Suprapubic skin (tissue), 4 donors: Measurements from ENCODE around the gene IPMK. TPM values are rescaled to one million over a fixed set of nuclear protein-coding genes. Genes with fewer than 3 reads are reported as not detected.

ENCODE experiments used
- DNase-seq, 2 donors: peaks; one replicate each; pipeline ENCODE4 v3.0.0-alpha.2; 2019; ENCODE audit warnings: low spot score in 2 of 2
- H3K27ac ChIP-seq: fragments of 200-600 bp; sonication (generic); one replicate; pipeline ENCODE4 v1.5.1; 2019
- H3K27me3 ChIP-seq: fragments of 200-600 bp; sonication (generic); one replicate; pipeline ENCODE4 v1.5.1; 2019
- H3K36me3 ChIP-seq: fragments of 200-600 bp; sonication (generic); one replicate; pipeline ENCODE4 v1.5.1; 2019
- H3K4me1 ChIP-seq: fragments of 200-600 bp; sonication (generic); one replicate; pipeline ENCODE4 v1.5.1; 2019
- H3K4me3 ChIP-seq: fragments of 200-600 bp; sonication (generic); one replicate; pipeline ENCODE4 v1.5.1; 2019; ENCODE audit warnings: mild to moderate bottlenecking
- H3K9me3 ChIP-seq: fragments of 200-600 bp; sonication (generic); one replicate; pipeline ENCODE4 v1.5.1; 2019
- EP300 ChIP-seq: sonication (generic); formaldehyde crosslinking; IDR thresholded peaks from one replicate; pipeline ENCODE4 v1.6.1; 2017; ENCODE audit warnings: antibody characterized with exemption
- POLR2A ChIP-seq, 2 donors: fragments of 450-650 bp; IDR thresholded peaks; one replicate each; pipeline ENCODE4 v1.6.1; 2017; ENCODE audit warnings: antibody characterized with exemption in 2 of 2, mild to moderate bottlenecking in 2 of 2, moderate library complexity in 2 of 2
- POLR2AphosphoS5 ChIP-seq, 3 donors: sonication (generic); formaldehyde crosslinking; IDR thresholded peaks; one replicate each; pipeline ENCODE4 v1.6.1; 2017; ENCODE audit warnings: antibody characterized with exemption in 3 of 3
- WGBS: methylation state at CpG from one replicate; pipeline ENCODE4 v1.1.5; 2018; 5-methylcytosine and 5-hydroxymethylcytosine counted together
- total RNA-seq, 4 donors: library from RNA; depleted of rRNA; stranded (reverse); fragments of >200 nt; gene quantifications; one replicate each; pipeline ENCODE4 v1.1.0, GENCODE V29; 2016
- TF ChIP-seq, protein P1 (sequence below), 2 donors: fragments of 200-600 bp in 1 of 2; fragments of 450-650 bp in 1 of 2; sonication (generic) in 1 of 2; IDR thresholded peaks; one replicate each; pipeline ENCODE4 v1.5.1; 2016 to 2019; ENCODE audit warnings: antibody characterized with exemption in 2 of 2, mild to moderate bottlenecking in 1 of 2, moderate library complexity in 1 of 2

IPMK gene
- total RNA-seq, 4 donors from 2014 or later, result 11.2 to 16.6 (median 14.3) TPM

DNA sequence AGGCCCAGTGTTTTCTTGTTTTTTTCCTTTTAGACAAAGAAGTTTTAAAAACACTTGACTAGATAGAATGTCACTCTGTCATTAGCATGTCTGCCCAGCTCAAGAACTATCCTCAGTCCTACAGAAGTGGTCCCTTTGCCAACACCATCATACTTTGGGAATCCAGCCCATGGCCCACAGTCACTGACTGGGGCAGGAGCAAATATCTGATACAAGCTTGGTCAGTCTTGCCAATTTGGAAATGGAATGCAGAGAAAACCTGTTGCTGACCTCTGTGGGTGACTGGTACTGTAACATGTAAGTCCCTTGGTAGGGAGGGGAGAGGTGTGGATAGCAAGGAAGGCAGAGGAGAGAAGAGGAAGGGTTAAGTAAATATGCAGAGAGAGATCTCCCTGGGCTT, 47.8 kb downstream of the IPMK start:
- H3K27me3 ChIP-seq, result no peaks in the 10 kb centered on the region

DNA sequence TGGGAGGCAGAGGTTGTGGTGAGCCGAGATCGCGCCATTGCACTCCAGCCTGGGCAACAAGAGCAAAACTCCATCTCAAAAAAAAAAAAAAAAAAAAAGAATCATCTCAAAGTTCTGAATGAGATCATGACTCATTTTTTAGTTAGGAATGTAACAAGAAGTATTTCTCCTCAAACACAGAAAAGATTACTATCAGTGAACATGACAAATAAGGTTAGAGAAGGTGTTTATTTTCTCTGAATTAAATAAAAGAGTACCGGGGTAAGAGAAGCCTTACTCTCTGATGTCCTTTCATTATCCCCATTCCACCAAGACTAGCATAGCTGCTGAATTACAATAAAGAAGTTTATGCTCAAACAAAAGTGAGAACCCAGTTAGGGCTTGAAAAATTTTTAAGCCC, 50.1 kb downstream of the IPMK start:
- DNase-seq, result no peak
- Histone ChIP-seq H3K4me3 (no peak overlapping the region), H3K27me3 (no peaks in the 10 kb centered on the region), H3K36me3 (peaks cover 11% of the 10 kb centered on the region), H3K4me1 (no peaks in the 10 kb centered on the region), H3K27ac (no peak overlapping the region), H3K9me3 (no peaks in the 10 kb centered on the region)
- 65% methylated on average over 4 of the region's 4 CpGs for WGBS
- TF ChIP-seq EP300 (no peak), POLR2A (IDR thresholded peaks at IDR 0.05) (no peak), POLR2AphosphoS5 (IDR thresholded peaks at IDR 0.05) (no peak)
- TF ChIP-seq, protein P1, sequence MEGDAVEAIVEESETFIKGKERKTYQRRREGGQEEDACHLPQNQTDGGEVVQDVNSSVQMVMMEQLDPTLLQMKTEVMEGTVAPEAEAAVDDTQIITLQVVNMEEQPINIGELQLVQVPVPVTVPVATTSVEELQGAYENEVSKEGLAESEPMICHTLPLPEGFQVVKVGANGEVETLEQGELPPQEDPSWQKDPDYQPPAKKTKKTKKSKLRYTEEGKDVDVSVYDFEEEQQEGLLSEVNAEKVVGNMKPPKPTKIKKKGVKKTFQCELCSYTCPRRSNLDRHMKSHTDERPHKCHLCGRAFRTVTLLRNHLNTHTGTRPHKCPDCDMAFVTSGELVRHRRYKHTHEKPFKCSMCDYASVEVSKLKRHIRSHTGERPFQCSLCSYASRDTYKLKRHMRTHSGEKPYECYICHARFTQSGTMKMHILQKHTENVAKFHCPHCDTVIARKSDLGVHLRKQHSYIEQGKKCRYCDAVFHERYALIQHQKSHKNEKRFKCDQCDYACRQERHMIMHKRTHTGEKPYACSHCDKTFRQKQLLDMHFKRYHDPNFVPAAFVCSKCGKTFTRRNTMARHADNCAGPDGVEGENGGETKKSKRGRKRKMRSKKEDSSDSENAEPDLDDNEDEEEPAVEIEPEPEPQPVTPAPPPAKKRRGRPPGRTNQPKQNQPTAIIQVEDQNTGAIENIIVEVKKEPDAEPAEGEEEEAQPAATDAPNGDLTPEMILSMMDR (IDR thresholded peaks at IDR 0.05), result no peak

More for the DNA sequence above, 47.8 kb downstream of the IPMK start:
- no peak overlapping the region for H3K4me3 ChIP-seq
- H3K27ac ChIP-seq, result no peak overlapping the region
- peaks cover 7% of the 10 kb centered on the region for H3K36me3 ChIP-seq
- H3K9me3 ChIP-seq, result no peaks in the 10 kb centered on the region
- no peaks in the 10 kb centered on the region for H3K4me1 ChIP-seq
- TF ChIP-seq, protein P1 (IDR thresholded peaks at IDR 0.05), result no peak
- TF ChIP-seq EP300 (no peak), POLR2AphosphoS5 (IDR thresholded peaks at IDR 0.05) (no peak), POLR2A (IDR thresholded peaks at IDR 0.05) (no peak)
- no peak for DNase-seq

DNA sequence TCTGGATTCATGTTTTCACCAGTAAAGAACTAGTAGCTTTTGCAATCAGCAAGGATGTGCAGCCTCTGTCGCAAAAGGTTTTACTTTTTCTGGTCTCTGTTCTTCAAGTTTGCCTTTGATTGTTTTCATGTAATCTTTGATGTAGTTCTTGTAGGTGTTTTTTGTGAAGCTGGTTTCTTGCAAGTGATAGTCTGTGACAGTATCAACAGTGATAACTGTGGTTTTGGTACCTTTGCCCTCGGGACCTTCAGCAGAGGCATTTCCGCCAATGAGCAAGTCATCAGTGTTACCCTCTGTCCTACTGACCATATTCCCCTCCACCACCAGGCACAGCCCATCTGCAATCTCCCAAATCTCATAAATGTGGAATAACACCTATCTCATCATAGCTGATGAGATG, 55.1 kb downstream of the IPMK start:
- Histone ChIP-seq H3K4me1 (no peaks in the 10 kb centered on the region), H3K36me3 (peaks cover 14% of the 10 kb centered on the region), H3K27me3 (no peaks in the 10 kb centered on the region), H3K9me3 (no peaks in the 10 kb centered on the region), H3K27ac (no peak overlapping the region), H3K4me3 (no peak overlapping the region)
- 95% methylated on average over 3 of the region's 3 CpGs for WGBS
- no peak for DNase-seq
- TF ChIP-seq POLR2AphosphoS5 (IDR thresholded peaks at IDR 0.05), result no peak
- TF ChIP-seq, protein P1 (IDR thresholded peaks at IDR 0.05), result no peak
- no peak for TF ChIP-seq POLR2A (IDR thresholded peaks at IDR 0.05)
- no peak for TF ChIP-seq EP300

DNA sequence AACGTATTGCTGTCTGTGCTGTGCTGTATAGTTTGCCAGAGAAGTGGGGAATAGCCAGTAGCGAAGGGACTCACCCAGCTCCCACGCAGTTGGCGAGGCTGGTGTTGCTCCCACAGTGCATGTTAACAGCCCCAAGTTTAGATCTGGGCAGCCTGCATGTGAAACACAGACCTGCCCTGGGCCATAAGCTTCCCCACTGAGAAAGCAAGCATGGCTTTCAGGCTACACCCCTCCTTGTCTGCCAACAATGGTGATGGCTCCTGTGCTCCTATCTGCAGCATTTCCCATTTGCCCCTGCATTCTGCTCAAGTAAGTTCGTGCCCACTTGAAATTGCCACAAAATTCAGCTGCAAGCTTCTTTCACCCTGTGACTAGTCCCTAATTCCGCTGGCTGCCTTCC, 57.5 kb downstream of the IPMK start:
- 100% methylated on average over 2 of the region's 6 CpGs for WGBS
- Histone ChIP-seq H3K9me3 (no peaks in the 10 kb centered on the region), H3K27ac (no peak overlapping the region), H3K27me3 (no peaks in the 10 kb centered on the region), H3K4me3 (no peak overlapping the region), H3K36me3 (peaks cover 11% of the 10 kb centered on the region), H3K4me1 (no peaks in the 10 kb centered on the region)
- no peak for TF ChIP-seq EP300
- TF ChIP-seq, protein P1 (IDR thresholded peaks at IDR 0.05), result no peak
- no peak for TF ChIP-seq POLR2A (IDR thresholded peaks at IDR 0.05)
- TF ChIP-seq POLR2AphosphoS5 (IDR thresholded peaks at IDR 0.05), result no peak
- no peak for DNase-seq

DNA sequence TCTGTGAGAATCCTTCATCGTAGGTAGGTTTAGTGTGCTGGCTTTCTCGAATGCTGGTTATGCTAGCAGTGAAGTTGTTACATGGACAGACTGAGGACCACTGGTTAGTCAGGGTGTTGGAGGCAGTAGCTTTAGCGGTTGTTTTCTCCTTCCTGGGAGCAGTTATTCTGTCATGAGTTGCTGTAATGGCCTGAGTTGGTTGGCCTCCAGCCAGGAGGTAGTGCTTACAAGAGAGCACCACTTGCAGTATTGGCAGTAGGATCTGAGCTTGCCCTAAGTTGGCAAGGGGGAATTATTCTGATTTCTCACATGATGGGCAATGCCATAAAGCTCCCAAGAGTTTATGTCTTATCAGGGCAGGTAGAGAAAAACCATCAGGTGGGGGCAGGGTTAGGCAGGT, 58.0 kb downstream of the IPMK start:
- 95% methylated on average over 2 of the region's 3 CpGs for WGBS
- TF ChIP-seq POLR2AphosphoS5 (IDR thresholded peaks at IDR 0.05) (no peak), EP300 (no peak), POLR2A (IDR thresholded peaks at IDR 0.05) (no peak)
- TF ChIP-seq, protein P1 (IDR thresholded peaks at IDR 0.05), result no peak
- DNase-seq, result no peak

More for the DNA sequence above, 58.0 kb downstream of the IPMK start:
- H3K9me3 ChIP-seq, result no peaks in the 10 kb centered on the region
- peaks cover 11% of the 10 kb centered on the region for H3K36me3 ChIP-seq
- no peak overlapping the region for H3K27ac ChIP-seq
- no peak overlapping the region for H3K4me3 ChIP-seq
- no peaks in the 10 kb centered on the region for H3K4me1 ChIP-seq
- no peaks in the 10 kb centered on the region for H3K27me3 ChIP-seq
